OCI-LY7 (cell line): Measurements from ENCODE around the gene ABCF1. TPM values are rescaled to one million over a fixed set of nuclear protein-coding genes. Genes with fewer than 3 reads are reported as not detected.
"Not testable (repeated sequence)": the region's sequence is repeated elsewhere in the genome, so short reads cannot be mapped to it uniquely, and the experiment has no call there.

Experiments
- Bru-seq: library from RNA; stranded (reverse); fragments of 400-500 nt; gene quantifications from one replicate; lab custom pipeline; 2021; lab: Mats Ljungman, UMichigan
- BruChase-seq, 2 experiments: library from RNA; stranded (reverse); fragments of 400-500 nt; gene quantifications; one replicate each; lab custom pipeline; 2021; lab: Mats Ljungman, UMichigan
- BruUV-seq: library from RNA; stranded (reverse); fragments of 400-500 nt; replicated peaks from 2 replicates; lab custom pipeline; 2021; lab: Mats Ljungman, UMichigan
- CTCF ChIA-PET: fragments of 300-600 bp; sonication (Branson Sonifier 250); formaldehyde crosslinking; loops from one replicate; lab custom pipeline; 2022; ENCODE audit warnings: antibody characterized with exemption; ENCODE audit not compliant: unreplicated experiment; lab: Charles Lee
- POLR2A ChIA-PET: fragments of 300-600 bp; sonication (Branson Sonifier 250); formaldehyde crosslinking; loops from one replicate; lab custom pipeline; 2022; ENCODE audit warnings: antibody characterized with exemption; lab: Charles Lee
- DNase-seq: peaks from one replicate; pipeline ENCODE4 v3.0.0-alpha.2; 2015; ENCODE audit warnings: low spot score
- H2AFZ ChIP-seq: fragments of 200-600 bp; sonication (generic), shearing (Covaris generic); 2 replicates; pipeline ENCODE4 v1.6.1; 2014; ENCODE audit warnings: mild to moderate bottlenecking, antibody characterized with exemption, low read length, moderate library complexity
- H3K27ac ChIP-seq: fragments of 200-600 bp; sonication (generic); 2 replicates; pipeline ENCODE4 v1.5.1; 2014; ENCODE audit warnings: mixed run types, low read depth, mild to moderate bottlenecking, moderate library complexity, low read length, inconsistent platforms; ENCODE audit not compliant: poor library complexity, severe bottlenecking
- H3K36me3 ChIP-seq: fragments of 200-600 bp; sonication (generic); 2 replicates; pipeline ENCODE4 v1.6.1; 2014; ENCODE audit warnings: mild to moderate bottlenecking, antibody characterized with exemption, low read length, moderate library complexity, mixed read lengths; ENCODE audit not compliant: insufficient read depth
- H3K4me1 ChIP-seq: fragments of 200-600 bp; sonication (generic); 2 replicates; pipeline ENCODE4 v1.5.1; 2014; ENCODE audit warnings: mild to moderate bottlenecking, low read length; ENCODE audit not compliant: insufficient read depth, poor library complexity, severe bottlenecking
- H3K4me2 ChIP-seq: fragments of 200-600 bp; sonication (generic); 2 replicates; pipeline ENCODE4 v1.6.1; 2014; ENCODE audit warnings: mild to moderate bottlenecking, low read length
- H3K4me3 ChIP-seq: fragments of 200-600 bp; sonication (generic); 2 replicates; pipeline ENCODE4 v1.5.1; 2014; ENCODE audit warnings: mild to moderate bottlenecking, low read depth, low read length; ENCODE audit not compliant: poor library complexity, severe bottlenecking
- H3K79me2 ChIP-seq: fragments of 200-600 bp; sonication (generic); 2 replicates; pipeline ENCODE4 v1.6.1; 2016; ENCODE audit warnings: low read depth, mild to moderate bottlenecking, low read length, moderate library complexity, mixed read lengths; ENCODE audit not compliant: insufficient read depth
- H3K9me2 ChIP-seq: fragments of 200-600 bp; sonication (generic); 2 replicates; pipeline ENCODE4 v1.6.1; 2016; ENCODE audit warnings: mild to moderate bottlenecking, low read length, mixed read lengths; ENCODE audit not compliant: insufficient read depth
- H3K9me3 ChIP-seq: fragments of 200-600 bp; sonication (generic); 2 replicates; pipeline ENCODE4 v1.6.1; 2014; ENCODE audit warnings: mild to moderate bottlenecking, mixed run types, low read length, mixed read lengths
- H4K20me1 ChIP-seq: fragments of 200-600 bp; sonication (generic); 2 replicates; pipeline ENCODE4 v1.6.1; 2014; ENCODE audit warnings: mild to moderate bottlenecking, antibody characterized with exemption, low read length, moderate library complexity, mixed read lengths; ENCODE audit not compliant: insufficient read depth
- EZH2phosphoT487 ChIP-seq: fragments of 200-600 bp; sonication (generic); IDR thresholded peaks from 2 replicates; pipeline ENCODE4 v1.6.1; 2018; ENCODE audit warnings: low read depth, borderline replicate concordance, mild to moderate bottlenecking, mixed run types, antibody characterized with exemption, low read length, moderate library complexity, mixed read lengths
- intact Hi-C: fragments of 100-400 bp; cut with micrococcal nuclease; formaldehyde crosslinking; loops from one replicate; pipeline ENCODE4 v1.10.0; 2022; ENCODE audit not compliant: unreplicated experiment
- long read RNA-seq: library from polyadenylated mRNA; stranded (forward); transcript quantifications from one replicate; pipeline ENCODE4 v2.0.0, GENCODE V29; 2022
- total RNA-seq, 2 experiments: library from RNA; depleted of rRNA in 1 of 2; stranded (reverse); fragments of >200 nt in 1 of 2; shearing (Covaris generic) in 1 of 2; gene quantifications; 2 replicates each; pipeline ENCODE4 v1.2.3, GENCODE V29; 2014 to 2022
- TF ChIP-seq, protein P1 (sequence below): fragments of 200-600 bp; sonication (generic); conservative IDR thresholded peaks from 2 replicates; pipeline ENCODE4 v1.5.1; 2014; ENCODE audit warnings: mild to moderate bottlenecking, antibody characterized with exemption, low read length, moderate library complexity, mixed read lengths

Gene ABCF1
- total RNA-seq (2014; rRNA removed; shearing (Covaris generic)) (53.0 and 126 TPM in 2 replicates), total RNA-seq (2022) (83.1 and 86.7 TPM in 2 replicates), Bru-seq, nascent RNA (percentile 86 among the genes with signal in this experiment), BruChase-seq, experiment 1, labeled RNA remaining after a 6-hour chase (percentile 94 among the genes with signal in this experiment), BruChase-seq, experiment 2, labeled RNA remaining after a 2-hour chase (percentile 94 among the genes with signal in this experiment)
- long read RNA-seq, transcript ABCF1-201 (25 exons, 3,481 nt), result major isoform, 44 of 161 reads
- long read RNA-seq, partial matches to known transcripts, result 35 of 161 reads
- long read RNA-seq, other reads (novel, unspliced or antisense), result 82 of 161 reads

DNA sequence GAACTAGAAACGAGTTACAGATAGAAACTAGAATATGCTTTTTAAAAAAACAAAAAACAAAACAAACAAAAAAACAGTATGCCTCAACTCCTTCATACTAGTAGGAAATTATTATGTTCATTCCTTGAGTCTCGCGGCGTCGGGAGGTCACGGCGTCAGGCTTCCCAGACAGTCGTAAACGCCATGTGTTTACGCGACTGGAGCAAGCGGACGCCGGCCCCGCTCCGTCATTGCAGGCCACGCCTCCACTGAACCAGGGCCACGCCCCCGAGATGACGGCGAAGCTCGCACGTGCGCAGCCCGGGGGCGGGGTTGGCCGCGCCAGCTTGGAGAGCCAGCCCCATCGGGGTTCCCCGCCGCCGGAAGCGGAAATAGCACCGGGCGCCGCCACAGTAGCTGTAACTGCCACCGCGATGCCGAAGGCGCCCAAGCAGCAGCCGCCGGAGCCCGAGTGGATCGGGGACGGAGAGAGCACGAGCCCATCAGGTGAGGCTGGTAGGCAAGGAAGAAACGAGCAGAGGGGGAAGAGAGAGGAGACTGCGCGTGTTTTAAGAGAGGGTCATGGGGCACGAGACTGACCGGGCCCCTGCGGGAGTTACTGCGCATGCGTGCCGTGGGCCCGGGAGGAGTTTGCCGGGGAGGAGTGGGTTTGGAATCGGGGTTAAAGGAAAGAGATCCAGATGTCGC, at the start of gene ABCF1:
ABCF1 (plus strand) TSS at position 368 of the 687 bp plus-strand sequence; CDS start at position 414, 46 bp downstream.
- peak within 1 kb of the TSS; percentile 72 for H2AFZ ChIP-seq
- peak; percentile 99 for DNase-seq
- TF ChIP-seq EZH2phosphoT487, result no peak
- TF ChIP-seq, protein P1, sequence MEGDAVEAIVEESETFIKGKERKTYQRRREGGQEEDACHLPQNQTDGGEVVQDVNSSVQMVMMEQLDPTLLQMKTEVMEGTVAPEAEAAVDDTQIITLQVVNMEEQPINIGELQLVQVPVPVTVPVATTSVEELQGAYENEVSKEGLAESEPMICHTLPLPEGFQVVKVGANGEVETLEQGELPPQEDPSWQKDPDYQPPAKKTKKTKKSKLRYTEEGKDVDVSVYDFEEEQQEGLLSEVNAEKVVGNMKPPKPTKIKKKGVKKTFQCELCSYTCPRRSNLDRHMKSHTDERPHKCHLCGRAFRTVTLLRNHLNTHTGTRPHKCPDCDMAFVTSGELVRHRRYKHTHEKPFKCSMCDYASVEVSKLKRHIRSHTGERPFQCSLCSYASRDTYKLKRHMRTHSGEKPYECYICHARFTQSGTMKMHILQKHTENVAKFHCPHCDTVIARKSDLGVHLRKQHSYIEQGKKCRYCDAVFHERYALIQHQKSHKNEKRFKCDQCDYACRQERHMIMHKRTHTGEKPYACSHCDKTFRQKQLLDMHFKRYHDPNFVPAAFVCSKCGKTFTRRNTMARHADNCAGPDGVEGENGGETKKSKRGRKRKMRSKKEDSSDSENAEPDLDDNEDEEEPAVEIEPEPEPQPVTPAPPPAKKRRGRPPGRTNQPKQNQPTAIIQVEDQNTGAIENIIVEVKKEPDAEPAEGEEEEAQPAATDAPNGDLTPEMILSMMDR, result no peak
- H3K27ac ChIP-seq, result peak within 1 kb of the TSS; percentile 74
- H3K4me3 ChIP-seq, result peak within 1 kb of the TSS; percentile 93
- H3K4me2 ChIP-seq, result peak within 1 kb of the TSS; percentile 93
- ChIA-PET CTCF (no interaction called here), POLR2A (interaction anchor here (0.7 to 2.3 kb wide), 5 partner anchors 13 to 148 kb away, joined by 3 to 11 read pairs (median 7); partner anchors contain the start of gene PRR3)
- H3K36me3 ChIP-seq, result peaks cover 33% of the 10 kb centered on the region
- intact Hi-C loops, result loop anchor here (2.0 kb wide), 2 partner anchors 14 to 46 kb away; partner anchors contain the start of genes GNL1, MRPS18B, PPP1R10 and PRR3
- no peaks in the 10 kb centered on the region for H3K9me3 ChIP-seq
- H3K79me2 ChIP-seq, result peaks cover 48% of the 10 kb centered on the region
- peaks cover 40% of the 10 kb centered on the region for H3K4me1 ChIP-seq
- no TSS peak for BruUV-seq
- H4K20me1 ChIP-seq, result peaks cover 28% of the 10 kb centered on the region
- H3K9me2 ChIP-seq, result no peaks in the 10 kb centered on the region

DNA sequence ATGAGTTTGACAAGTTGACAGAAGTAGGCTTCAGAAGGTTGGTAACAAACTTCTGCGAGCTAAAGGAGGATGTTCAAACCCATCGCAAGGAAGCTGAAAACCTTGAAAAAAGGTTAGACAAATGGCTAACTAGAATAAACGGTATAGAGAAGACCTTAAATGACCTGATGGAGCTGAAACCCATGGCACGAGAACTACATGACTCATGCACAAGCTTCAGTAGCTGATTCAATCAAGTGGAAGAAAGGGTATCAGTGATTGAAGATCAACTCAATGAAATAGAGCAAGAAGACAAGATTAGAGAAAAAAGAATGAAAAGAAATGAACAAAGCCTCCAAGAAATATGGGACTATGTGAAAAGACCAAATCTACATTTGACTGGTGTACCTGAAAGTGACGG, 49.3 kb upstream of the ABCF1 start:
- not testable (repeated sequence) for H3K4me2 ChIP-seq, BruUV-seq
- POLR2A ChIA-PET, result interaction anchor here (1.4 kb wide), 1 partner anchor 11 kb away, joined by 3 read pairs; no protein-coding TSS in a partner anchor

DNA sequence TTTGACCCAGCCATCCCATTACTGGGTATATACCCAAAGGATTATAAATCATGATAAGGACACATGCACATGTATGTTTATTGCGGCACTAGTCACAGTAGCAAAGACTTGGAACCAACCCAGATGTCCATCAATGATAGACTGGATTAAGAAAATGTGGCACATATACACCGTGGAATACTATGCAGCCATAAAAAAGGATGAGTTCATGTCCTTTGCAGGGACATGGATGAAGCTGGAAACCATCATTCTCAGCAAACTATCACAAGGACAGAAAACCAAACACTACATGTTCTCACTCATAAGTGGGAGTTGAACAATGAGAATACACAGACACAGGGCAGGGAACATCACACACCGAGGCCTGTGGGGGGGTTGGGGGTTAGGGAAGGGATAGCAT, 44.8 kb upstream of the ABCF1 start:
- CTCF ChIA-PET, H3K4me3 ChIP-seq, H3K27ac ChIP-seq, H3K9me3 ChIP-seq, H3K4me1 ChIP-seq, H2AFZ ChIP-seq, intact Hi-C loops, H4K20me1 ChIP-seq, H3K9me2 ChIP-seq, H3K4me2 ChIP-seq, H3K79me2 ChIP-seq, DNase-seq, H3K36me3 ChIP-seq, POLR2A ChIA-PET, BruUV-seq: not testable (repeated sequence)

More for the DNA sequence above, 49.3 kb upstream of the ABCF1 start:
- CTCF ChIA-PET, H3K27ac ChIP-seq, H3K36me3 ChIP-seq, H3K79me2 ChIP-seq, H3K9me3 ChIP-seq, DNase-seq, H2AFZ ChIP-seq, H3K9me2 ChIP-seq, H3K4me1 ChIP-seq, intact Hi-C loops, H4K20me1 ChIP-seq, H3K4me3 ChIP-seq: not testable (repeated sequence)

DNA sequence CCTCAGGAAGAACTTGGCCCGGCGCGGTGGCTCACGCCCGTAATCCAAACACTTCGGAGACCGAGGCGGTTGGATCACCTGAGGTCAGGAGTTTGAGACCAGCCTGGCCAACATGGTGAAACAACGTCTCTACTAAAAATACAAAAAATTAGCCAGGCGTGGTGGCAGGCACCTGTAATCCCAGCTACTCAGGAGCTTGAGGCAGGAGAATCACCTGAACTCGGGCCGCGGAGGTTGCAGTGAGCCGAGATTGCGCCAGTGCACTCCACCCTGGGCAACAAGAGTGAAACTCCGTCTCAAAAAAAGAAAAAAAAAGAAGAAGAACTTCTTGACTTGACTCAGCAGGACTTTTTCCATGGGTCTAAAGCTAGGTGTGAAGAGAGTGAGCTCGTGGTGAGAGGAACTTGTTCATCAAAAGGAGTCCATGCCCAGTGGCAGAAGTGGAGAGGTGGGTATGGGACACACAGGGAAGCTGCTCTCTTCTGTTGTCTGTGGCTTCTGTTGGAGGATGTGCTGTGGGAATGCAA, 41.8 kb upstream of the ABCF1 start:
- DNase-seq, H4K20me1 ChIP-seq, H3K36me3 ChIP-seq, H3K4me1 ChIP-seq, BruUV-seq, H2AFZ ChIP-seq, H3K4me2 ChIP-seq, H3K79me2 ChIP-seq, H3K9me2 ChIP-seq, H3K27ac ChIP-seq, intact Hi-C loops, H3K4me3 ChIP-seq, H3K9me3 ChIP-seq: not testable (repeated sequence)
- ChIA-PET CTCF (interaction anchor here (1.0 kb wide), 1 partner anchor 44 kb away, joined by 3 read pairs; no protein-coding TSS in a partner anchor), POLR2A (interaction anchor here (0.5 to 1.2 kb wide), 3 partner anchors 19 to 83 kb away, joined by 3 to 4 read pairs (median 3); no protein-coding TSS in a partner anchor)
